ENCODE data around the gene CTNNAL1.

The CTNNAL1 gene

GRCh38 chr9:109028457-109028856 is 15.2 kb upstream of the CTNNAL1 start:
- no peak for DNase-seq (ENCODE audit: low read depth)

GRCh38 chr9:109027176-109027575 is 13.9 kb upstream of the CTNNAL1 start:
- DNase-seq (ENCODE audit: low read depth) = no peak

GRCh38 chr9:109026306-109026705 is 13.0 kb upstream of the CTNNAL1 start:
- DNase-seq (ENCODE audit: low read depth) = no peak

GRCh38 chr9:109022873-109023272 is 9.6 kb upstream of the CTNNAL1 start:
- DNase-seq (ENCODE audit: low read depth) = no peak

GRCh38 chr9:109020581-109021511 is 7.5 kb upstream of the CTNNAL1 start:
- no peak for DNase-seq (ENCODE audit: low read depth)

DNA sequence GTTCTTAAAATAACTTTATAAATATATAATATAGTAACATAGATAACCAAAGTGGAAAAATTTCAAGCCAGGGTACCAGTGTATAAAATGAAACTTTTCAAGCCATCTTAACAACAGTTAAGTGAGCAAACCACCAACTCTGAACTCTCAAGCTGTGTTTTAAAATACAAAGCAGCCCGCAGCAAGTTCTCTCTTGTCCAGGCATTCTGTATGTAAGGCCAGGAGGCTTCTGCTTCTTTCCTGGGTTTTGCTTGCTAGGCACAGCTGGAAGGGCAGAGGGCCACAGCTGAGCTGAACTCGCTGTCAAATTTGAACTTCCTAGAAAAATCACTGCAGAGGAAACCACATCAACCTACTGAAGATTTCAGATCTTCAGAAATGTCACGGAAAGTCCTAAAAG is 6.8 kb upstream of the CTNNAL1 start:
- no peak for DNase-seq (ENCODE audit: low read depth)

DNA sequence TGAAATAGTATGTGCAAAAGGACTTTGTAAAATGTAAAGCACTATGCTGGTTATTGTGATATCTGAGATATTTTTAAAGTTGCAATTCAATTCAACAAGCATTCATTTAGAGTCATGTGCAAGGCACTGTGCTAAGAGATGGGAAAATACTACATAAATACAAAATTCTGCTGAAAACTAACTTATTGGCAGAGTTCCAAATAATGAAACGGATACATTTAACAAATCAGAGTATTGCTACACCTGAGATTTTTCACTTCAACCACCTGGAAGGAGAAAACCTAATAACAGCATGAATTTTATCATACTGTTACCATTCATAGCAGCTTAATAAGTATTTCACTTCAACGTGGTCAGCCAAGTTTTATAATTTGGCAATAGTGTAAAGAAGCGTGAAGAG is 6.1 kb upstream of the CTNNAL1 start:
- no peak for DNase-seq (ENCODE audit: low read depth)

- no peak for DNase-seq (ENCODE audit: low read depth)
These were observed 4.2 kb upstream of the CTNNAL1 start for GRCh38 chr9:109017493-109017892.

- DNase-seq (ENCODE audit: low read depth) = no peak
These were observed 3.8 kb upstream of the CTNNAL1 start for GRCh38 chr9:109017061-109017460.

GRCh38 chr9:109016132-109016531 is 2.8 kb upstream of the CTNNAL1 start:
- DNase-seq (ENCODE audit: low read depth) = no peak

GRCh38 chr9:109014608-109015280 is 1.4 kb upstream of the CTNNAL1 start:
- no peak for DNase-seq (ENCODE audit: low read depth)

DNA sequence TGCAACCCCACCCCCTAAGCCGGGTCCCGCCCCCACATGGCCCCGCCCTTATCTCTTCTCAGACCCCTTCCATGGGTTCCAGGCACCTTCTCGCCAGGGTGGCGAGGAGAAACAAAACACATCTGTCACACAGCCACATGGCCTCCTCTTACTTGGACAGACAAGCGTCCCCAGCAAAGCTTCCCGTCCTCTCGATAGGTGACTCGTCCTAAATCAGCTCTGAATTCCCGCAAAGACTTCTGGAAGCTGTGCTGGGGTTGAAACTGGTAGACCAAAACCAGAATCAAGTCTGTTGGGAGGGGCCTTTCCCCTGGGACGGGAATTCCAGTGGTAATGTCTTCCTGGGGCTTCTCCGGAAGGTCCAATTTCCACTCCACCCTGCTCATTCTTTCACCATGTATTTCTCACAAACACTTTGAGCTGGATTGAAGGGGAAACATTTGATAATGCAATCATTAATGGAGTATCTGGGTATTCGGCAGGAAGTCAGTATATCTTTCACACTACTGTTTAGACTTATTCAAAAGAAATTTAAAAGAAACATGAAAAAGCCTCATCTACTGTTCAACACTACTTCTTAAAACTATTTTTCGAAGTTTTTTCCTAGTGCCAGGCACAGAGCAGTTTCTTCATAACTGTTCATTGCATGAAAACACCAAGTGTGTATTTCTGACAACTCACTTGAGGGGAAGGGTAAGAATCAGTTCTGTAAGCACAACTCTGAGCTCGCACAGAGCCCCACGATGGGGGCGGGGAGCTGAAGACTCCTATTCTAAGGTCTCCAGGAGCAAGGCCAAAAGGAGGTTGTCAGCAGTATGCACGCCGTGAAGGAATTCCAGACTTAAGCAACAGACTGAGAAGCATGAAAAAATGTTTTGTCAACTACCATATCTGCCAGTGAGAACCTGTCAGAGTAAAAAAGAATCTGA is 644 bp upstream of the CTNNAL1 start:
- no peak for DNase-seq (ENCODE audit: low read depth)

GRCh38 chr9:109012009-109012875 is 1.1 kb downstream of the CTNNAL1 start:
- DNase-seq (ENCODE audit: low read depth) = peak; percentile 34

DNA sequence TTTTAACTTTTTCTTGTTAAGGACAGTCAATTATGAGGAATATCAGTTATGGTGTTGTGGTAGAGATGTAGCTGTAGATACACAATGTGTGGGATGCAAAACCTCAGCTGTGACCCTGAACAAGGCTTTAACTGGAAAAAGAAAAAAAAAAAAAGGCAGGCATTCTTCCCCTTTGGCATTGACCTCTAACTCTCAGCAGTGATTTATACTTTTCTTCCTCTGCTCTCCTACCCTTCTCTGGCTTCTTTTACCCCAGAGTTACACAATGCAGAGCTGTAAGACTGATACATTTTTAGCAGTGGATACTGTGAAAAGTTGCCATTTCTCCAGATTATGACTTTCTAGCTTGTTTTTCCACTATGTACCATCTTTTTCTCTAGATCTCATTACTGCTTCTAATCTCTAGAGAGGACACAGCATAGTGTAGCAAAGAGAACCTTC is 2.0 kb downstream of the CTNNAL1 start:
- DNase-seq (ENCODE audit: low read depth) = no peak

- peak; percentile 38 for DNase-seq (ENCODE audit: low read depth)
These were observed 2.6 kb downstream of the CTNNAL1 start for GRCh38 chr9:109010746-109011145.

DNA sequence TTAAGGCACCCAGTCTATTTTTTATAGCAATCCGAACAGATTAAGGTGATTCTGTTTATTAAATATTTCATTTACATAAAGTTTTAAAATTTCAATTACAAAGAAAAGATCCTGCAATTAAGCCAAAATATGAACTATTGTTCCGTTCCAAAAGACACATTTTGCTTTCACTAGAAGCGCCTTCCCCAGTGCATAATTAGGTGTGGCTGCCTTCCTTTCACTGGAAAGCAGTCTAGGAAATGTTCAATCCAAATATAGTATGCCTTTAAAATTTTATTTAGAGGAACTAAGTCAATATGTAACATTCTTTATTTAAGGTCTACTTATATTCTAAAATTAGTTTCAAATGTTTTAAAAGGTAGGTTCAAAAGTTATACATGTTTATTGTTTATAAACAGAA is 7.6 kb downstream of the CTNNAL1 start:
- DNase-seq (ENCODE audit: low read depth) = no peak

- DNase-seq (ENCODE audit: low read depth) = no peak
These were observed 10.2 kb downstream of the CTNNAL1 start for GRCh38 chr9:109003116-109003515.

GRCh38 chr9:109002141-109002540 is 11.2 kb downstream of the CTNNAL1 start:
- no peak for DNase-seq (ENCODE audit: low read depth)

DNA sequence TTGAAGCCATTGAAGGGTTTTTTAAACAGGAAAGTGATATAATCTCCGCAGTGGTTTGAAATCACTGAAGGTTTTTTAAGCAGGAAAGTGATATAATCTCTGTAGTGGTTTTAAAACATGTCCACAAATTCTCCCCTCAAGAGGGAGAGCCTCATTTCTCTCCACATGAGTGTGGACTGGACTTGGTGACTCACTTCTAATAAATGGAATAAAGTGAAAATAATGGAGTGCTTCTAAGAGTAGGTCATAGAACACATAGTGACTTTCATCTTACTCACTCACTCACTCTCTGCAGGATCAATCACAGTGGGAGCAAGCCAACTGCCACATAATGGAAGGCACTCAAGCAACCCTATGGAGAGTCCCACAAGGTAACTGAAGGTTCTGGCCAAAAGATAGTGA is 12.0 kb downstream of the CTNNAL1 start:
- DNase-seq (ENCODE audit: low read depth) = no peak

DNA sequence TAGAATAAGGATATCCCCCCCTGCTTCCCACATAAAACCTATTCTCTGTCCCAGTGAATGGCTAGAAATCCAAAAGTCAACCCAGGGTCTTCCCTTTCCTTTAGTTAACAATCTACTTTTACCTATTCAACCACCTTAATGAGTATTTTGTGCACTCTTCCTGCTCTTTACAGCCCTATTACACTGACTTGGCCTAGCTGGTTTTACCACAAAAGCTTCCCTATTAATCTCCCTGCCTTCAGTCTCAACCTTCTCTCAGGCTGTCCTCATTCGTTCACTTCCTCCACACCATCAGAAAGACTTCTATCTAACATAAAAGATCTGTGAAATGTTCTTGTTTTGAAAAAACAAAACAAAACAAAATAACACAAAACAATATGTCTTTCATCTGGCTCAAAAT is 16.2 kb downstream of the CTNNAL1 start:
- no peak for DNase-seq (ENCODE audit: low read depth)

GRCh38 chr9:108996643-108997042 is 16.7 kb downstream of the CTNNAL1 start:
- no peak for DNase-seq (ENCODE audit: low read depth)

Measured in T follicular helper cell (primary cell).